Activated T-cell treated with anti-CD3 and anti-CD28 coated beads, Interleukin-2, amount 50 U/mL, for 72 hours (primary cell): ENCODE measurements around the gene MYMX. TPM values are rescaled to one million over a fixed set of nuclear protein-coding genes. Genes with fewer than 3 reads are reported as not detected.

Experiments
- ATAC-seq, 2 donors: fragments of 150-1000 bp; cut with Tn5 transposase; replicated peaks in 1 of 2; 2 replicates each; pipeline ENCODE4 v1.10.0; 2021; ENCODE audit warnings: moderate library complexity in 2 of 2, mild to moderate bottlenecking in 1 of 2
- DNase-seq, 2 donors: peaks; one replicate each; pipeline ENCODE4 v3.0.0; 2021 to 2022; ENCODE audit warnings: mixed read lengths in 1 of 2
- H3K27ac Mint-ChIP-seq: one replicate; pipeline ENCODE4 v1.8.0; 2022; ENCODE audit warnings: mild to moderate bottlenecking, moderate library complexity, mixed read lengths
- H3K27me3 Mint-ChIP-seq: one replicate; pipeline ENCODE4 v1.8.0; 2022; ENCODE audit warnings: low read depth, mixed read lengths
- H3K36me3 Mint-ChIP-seq, 2 donors: one replicate each; pipeline ENCODE4 v1.8.0; 2022; ENCODE audit warnings: mixed read lengths in 2 of 2, mild to moderate bottlenecking in 1 of 2; ENCODE audit not compliant: insufficient read depth in 2 of 2
- H3K4me1 Mint-ChIP-seq: one replicate; pipeline ENCODE4 v1.8.0; 2022; ENCODE audit warnings: low read depth, mixed read lengths
- H3K4me3 Mint-ChIP-seq, 2 donors: one replicate each; pipeline ENCODE4 v1.8.0; 2022; ENCODE audit warnings: mild to moderate bottlenecking in 2 of 2, mixed read lengths in 2 of 2, moderate library complexity in 2 of 2
- H3K9me3 Mint-ChIP-seq, 2 donors: one replicate each; pipeline ENCODE4 v1.8.0; 2022; ENCODE audit warnings: mixed read lengths in 2 of 2
- total RNA-seq, 2 donors: library from RNA; stranded (reverse); gene quantifications; one replicate each; pipeline ENCODE4 v1.2.3, GENCODE V29; 2022

MYMX gene
- total RNA-seq, 2 donors from 2014 or later = not detected

DNA sequence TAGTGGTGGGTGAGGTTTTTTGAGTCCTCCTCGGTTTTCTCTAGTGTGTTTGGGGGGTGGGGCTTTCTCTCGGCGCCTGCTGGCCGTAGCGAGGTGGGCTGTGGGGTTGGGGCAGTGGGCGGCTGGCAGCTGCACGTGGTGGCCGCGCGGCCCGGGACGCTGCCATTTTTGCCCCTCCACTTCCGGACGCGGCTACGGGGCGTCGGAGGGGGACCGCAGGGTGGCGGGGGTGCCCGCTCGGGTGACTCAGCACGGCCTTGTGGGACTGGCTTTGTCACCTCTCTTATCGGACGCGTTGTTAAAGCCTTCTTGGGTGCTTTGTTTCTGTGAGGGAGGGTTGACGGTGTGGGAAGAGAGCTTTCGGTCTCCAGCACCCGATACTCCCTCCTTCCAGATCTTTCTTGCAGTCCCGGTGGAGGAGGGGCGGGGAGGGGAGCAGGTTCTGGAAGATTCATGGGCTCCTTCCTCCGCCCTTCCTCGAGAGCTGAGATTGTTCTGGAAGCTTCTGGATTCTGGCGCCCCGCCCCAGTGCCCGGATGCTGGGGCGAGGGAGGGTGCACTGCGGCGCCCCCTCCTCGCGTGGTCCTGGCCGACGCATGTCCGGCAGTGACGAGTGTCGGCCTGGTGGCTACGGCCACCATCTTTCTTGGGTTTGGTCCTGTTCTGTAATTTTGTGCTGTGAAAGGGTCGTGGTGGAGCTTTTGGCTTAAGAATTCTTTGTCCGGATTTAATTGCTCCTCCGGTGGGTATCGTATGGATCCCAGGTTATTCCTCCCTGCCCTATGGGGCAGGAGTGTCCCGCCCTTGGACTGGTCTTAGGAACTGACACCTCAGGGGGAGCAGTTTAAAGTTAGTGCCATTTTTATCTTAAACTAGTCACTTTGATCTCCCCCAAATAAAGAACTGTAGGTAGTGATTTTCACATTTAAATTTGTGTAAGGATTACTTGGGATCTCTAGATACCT is 30.9 kb downstream of the MYMX start:
- no peaks in the 10 kb centered on the region for H3K27me3 Mint-ChIP-seq
- ATAC-seq (peak; percentile 64 to 66), DNase-seq (peak; percentile 92 to 94)
- no peaks in the 10 kb centered on the region for H3K9me3 Mint-ChIP-seq
- peak overlapping the region; percentile 97 for H3K4me3 Mint-ChIP-seq
- peak overlapping the region; percentile 87 for H3K27ac Mint-ChIP-seq
- peaks cover 57% of the 10 kb centered on the region for H3K4me1 Mint-ChIP-seq
- peaks cover 29 to 46% of the 10 kb centered on the region in 2 donors for H3K36me3 Mint-ChIP-seq

DNA sequence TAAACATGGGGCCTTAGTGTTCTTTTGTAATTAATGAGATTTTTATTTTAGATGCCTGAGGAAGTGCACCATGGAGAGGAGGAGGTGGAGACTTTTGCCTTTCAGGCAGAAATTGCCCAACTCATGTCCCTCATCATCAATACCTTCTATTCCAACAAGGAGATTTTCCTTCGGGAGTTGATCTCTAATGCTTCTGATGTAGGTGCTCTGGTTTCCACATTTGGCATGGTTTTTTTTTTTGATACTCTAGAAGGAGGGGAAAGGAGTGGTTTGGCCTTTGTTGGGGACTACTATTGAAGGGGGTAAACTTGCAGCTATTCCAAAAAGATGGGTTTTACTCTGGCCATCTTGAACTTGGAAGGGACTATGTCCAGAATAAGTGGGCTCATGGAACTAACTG is 31.9 kb downstream of the MYMX start:
- peak overlapping the region; percentile 97 for H3K4me3 Mint-ChIP-seq
- H3K9me3 Mint-ChIP-seq = no peaks in the 10 kb centered on the region
- H3K36me3 Mint-ChIP-seq = peaks cover 37 to 56% of the 10 kb centered on the region in 2 donors
- peak overlapping the region; percentile 87 for H3K27ac Mint-ChIP-seq
- H3K4me1 Mint-ChIP-seq = peaks cover 67% of the 10 kb centered on the region
- ATAC-seq (no peak), DNase-seq (no peak)
- no peaks in the 10 kb centered on the region for H3K27me3 Mint-ChIP-seq

DNA sequence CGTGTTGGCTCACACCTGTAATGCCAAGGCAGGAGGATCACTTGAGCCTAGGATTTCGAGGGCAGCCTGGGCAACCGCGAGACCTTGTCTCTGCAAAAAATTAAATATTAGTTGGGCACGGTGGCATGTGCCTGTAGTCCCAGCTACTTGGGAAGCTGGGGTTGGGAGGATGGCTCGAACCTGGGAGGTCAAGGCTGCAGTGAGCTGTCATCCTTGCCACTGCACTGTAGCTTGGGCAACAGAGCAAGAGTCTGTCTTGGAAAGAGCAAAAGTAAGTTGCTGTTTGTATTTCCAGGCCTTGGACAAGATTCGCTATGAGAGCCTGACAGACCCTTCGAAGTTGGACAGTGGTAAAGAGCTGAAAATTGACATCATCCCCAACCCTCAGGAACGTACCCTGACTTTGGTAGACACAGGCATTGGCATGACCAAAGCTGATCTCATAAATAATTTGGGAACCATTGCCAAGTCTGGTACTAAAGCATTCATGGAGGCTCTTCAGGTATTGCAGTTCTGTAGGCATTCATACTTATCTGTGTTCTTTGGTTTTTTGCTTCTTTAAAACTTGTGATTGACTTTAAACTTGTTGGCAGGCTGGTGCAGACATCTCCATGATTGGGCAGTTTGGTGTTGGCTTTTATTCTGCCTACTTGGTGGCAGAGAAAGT is 32.5 kb downstream of the MYMX start:
- Mint-ChIP-seq H3K4me3 (peak overlapping the region; percentile 97), H3K9me3 (no peaks in the 10 kb centered on the region), H3K4me1 (peaks cover 73% of the 10 kb centered on the region), H3K36me3 (peaks cover 38 to 58% of the 10 kb centered on the region in 2 donors), H3K27me3 (no peaks in the 10 kb centered on the region), H3K27ac (peak overlapping the region; percentile 87)
- ATAC-seq (no peak), DNase-seq (no peak)

DNA sequence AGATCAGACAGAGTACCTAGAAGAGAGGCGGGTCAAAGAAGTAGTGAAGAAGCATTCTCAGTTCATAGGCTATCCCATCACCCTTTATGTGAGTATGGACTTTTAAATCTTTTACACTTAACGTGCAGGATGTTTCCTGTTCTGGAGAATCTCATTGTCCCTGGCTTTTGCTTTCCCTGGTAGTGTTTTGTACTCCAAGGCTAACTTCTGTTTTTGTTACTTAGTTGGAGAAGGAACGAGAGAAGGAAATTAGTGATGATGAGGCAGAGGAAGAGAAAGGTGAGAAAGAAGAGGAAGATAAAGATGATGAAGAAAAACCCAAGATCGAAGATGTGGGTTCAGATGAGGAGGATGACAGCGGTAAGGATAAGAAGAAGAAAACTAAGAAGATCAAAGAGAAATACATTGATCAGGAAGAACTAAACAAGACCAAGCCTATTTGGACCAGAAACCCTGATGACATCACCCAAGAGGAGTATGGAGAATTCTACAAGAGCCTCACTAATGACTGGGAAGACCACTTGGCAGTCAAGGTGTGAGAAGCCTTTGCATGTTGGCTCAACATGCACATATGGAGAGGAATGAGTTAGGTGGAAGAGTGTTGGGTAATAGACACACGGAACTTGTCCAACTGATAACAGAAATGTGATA is 33.5 kb downstream of the MYMX start:
- ATAC-seq (no peak), DNase-seq (no peak)
- peak overlapping the region; percentile 87 for H3K27ac Mint-ChIP-seq
- peaks cover 38 to 58% of the 10 kb centered on the region in 2 donors for H3K36me3 Mint-ChIP-seq
- no peaks in the 10 kb centered on the region for H3K27me3 Mint-ChIP-seq
- no peaks in the 10 kb centered on the region for H3K9me3 Mint-ChIP-seq
- H3K4me1 Mint-ChIP-seq = peaks cover 74% of the 10 kb centered on the region
- peak overlapping the region; percentile 97 for H3K4me3 Mint-ChIP-seq

DNA sequence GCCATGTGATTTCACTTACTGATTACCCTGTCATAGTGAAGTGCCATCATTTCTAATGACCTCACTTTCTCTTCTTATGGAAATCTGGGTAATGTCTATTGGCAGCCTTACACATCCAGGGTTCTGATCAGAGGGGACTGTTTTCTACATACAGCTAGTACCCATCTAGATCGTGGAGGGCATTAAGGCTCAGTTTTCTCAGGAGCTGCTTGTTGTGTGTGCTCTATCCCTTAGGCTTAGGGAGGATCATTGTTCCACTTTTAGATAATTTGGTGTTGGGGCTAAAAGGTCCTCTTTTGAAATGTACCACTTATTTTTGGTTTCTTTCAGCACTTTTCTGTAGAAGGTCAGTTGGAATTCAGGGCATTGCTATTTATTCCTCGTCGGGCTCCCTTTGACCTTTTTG is 34.0 kb downstream of the MYMX start:
- ATAC-seq (no peak), DNase-seq (no peak)
- Mint-ChIP-seq H3K9me3 (no peaks in the 10 kb centered on the region), H3K4me3 (peak overlapping the region in 1 of 2 donors; percentile 97), H3K27me3 (no peaks in the 10 kb centered on the region), H3K36me3 (peaks cover 38 to 58% of the 10 kb centered on the region in 2 donors), H3K27ac (peak overlapping the region; percentile 87), H3K4me1 (peaks cover 74% of the 10 kb centered on the region)

DNA sequence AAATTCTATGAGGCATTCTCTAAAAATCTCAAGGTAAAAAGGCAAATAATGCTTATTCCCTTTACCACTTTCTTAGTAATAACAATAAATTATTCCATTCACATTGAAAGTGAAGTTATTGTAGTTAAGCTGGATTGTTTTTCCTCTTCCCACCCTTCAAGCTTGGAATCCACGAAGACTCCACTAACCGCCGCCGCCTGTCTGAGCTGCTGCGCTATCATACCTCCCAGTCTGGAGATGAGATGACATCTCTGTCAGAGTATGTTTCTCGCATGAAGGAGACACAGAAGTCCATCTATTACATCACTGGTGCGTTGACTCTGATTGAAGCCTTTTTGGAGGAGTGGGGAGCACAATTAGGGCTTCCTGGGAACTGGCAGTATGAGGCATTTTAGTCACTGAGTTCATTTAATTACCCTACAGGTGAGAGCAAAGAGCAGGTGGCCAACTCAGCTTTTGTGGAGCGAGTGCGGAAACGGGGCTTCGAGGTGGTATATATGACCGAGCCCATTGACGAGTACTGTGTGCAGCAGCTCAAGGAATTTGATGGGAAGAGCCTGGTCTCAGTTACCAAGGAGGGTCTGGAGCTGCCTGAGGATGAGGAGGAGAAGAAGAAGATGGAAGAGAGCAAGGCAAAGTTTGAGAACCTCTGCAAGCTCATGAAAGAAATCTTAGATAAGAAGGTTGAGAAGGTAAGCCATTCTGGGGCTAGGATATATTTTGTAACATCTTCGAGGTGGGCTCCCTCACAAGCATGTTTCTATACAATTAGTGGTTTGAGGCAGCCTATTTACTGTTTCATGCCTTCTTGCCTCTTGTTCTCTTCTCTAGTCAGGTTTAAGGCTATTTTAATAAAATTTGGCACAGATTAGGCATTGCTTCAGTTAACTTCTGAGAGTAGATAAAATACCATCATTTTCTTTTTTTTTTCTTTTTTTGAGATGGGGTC is 35.1 kb downstream of the MYMX start:
- Mint-ChIP-seq H3K9me3 (no peaks in the 10 kb centered on the region), H3K36me3 (peaks cover 36 to 58% of the 10 kb centered on the region in 2 donors), H3K4me1 (peaks cover 83% of the 10 kb centered on the region), H3K4me3 (peak overlapping the region; percentile 22 to 97), H3K27me3 (no peaks in the 10 kb centered on the region), H3K27ac (peak overlapping the region; percentile 87)
- ATAC-seq (no peak), DNase-seq (no peak)

DNA sequence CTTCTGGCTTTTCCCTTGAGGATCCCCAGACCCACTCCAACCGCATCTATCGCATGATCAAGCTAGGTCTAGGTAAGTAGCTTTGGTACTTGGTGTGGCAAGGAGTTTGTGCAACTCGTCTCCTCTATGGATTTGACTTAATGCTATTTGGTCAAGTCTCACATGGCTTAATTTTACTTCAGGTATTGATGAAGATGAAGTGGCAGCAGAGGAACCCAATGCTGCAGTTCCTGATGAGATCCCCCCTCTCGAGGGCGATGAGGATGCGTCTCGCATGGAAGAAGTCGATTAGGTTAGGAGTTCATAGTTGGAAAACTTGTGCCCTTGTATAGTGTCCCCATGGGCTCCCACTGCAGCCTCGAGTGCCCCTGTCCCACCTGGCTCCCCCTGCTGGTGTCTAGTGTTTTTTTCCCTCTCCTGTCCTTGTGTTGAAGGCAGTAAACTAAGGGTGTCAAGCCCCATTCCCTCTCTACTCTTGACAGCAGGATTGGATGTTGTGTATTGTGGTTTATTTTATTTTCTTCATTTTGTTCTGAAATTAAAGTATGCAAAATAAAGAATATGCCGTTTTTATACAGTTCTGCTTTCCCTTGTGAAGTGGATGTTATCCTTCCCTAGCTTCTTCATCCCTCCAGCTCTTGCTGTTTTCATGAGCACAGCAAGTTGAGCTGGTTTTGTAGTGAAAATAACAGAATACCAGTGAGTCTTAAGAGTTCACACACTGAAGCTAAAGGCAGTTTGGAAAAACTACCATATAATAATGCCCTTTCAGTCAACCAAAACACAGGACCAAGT is 36.8 kb downstream of the MYMX start:
- Mint-ChIP-seq H3K4me3 (peak overlapping the region; percentile 2 to 22), H3K4me1 (peaks cover 86% of the 10 kb centered on the region), H3K27ac (peak overlapping the region; percentile 87), H3K36me3 (peaks cover 34 to 51% of the 10 kb centered on the region in 2 donors), H3K27me3 (no peaks in the 10 kb centered on the region), H3K9me3 (no peaks in the 10 kb centered on the region)
- DNase-seq = peak; percentile 72 to 79
- no peak for ATAC-seq

DNA sequence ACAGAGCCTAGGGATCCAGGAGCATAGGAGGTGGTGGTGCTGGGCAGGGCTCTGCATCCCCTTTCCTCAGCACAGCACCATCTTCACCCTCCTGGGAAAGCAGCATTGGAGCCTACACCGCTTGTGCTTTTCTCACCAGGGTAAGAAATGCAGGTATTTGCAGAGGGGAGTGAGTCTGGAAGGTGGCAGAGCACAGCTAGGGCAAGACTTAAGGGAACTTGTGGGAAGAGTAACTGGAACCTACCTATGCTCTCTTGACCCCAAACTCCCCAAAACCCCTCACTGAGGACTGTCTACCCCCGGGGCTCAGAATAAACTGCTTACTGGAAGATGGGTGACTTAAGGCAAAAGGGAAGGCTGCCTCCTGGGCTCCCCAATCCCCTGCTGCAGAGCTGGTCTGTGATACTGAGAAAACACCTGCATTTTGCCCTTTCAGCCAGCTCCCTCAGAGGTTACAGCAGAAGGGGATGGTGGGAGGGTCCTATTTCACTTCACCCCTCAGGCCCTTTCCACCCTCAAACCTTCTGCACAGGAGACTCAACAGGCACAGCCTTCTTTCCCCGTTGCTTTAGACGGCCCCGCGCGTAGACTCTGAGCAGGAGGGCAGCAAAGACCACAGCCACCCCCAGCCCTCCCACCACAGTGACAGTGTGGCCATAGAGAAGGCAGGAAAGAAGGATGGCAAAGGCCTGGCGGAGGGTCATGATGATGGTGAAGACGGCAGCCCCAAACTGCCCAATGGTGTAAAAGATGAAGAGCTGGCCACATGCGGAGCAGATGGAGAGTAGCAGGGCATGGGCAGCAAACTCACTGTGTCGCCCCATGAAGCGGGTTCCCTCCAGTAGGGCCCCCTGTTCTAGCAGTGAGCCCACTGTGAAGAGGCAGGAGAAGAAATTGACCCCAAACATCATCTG is 37.7 kb downstream of the MYMX start:
- ATAC-seq = peak in 1 of 2 donors; percentile 8
- Mint-ChIP-seq H3K27me3 (no peaks in the 10 kb centered on the region), H3K9me3 (no peaks in the 10 kb centered on the region), H3K4me1 (peaks cover 81% of the 10 kb centered on the region), H3K36me3 (peaks cover 29 to 42% of the 10 kb centered on the region in 2 donors), H3K4me3 (peak overlapping the region; percentile 29 to 90), H3K27ac (peak overlapping the region; percentile 8)
- no peak for DNase-seq

DNA sequence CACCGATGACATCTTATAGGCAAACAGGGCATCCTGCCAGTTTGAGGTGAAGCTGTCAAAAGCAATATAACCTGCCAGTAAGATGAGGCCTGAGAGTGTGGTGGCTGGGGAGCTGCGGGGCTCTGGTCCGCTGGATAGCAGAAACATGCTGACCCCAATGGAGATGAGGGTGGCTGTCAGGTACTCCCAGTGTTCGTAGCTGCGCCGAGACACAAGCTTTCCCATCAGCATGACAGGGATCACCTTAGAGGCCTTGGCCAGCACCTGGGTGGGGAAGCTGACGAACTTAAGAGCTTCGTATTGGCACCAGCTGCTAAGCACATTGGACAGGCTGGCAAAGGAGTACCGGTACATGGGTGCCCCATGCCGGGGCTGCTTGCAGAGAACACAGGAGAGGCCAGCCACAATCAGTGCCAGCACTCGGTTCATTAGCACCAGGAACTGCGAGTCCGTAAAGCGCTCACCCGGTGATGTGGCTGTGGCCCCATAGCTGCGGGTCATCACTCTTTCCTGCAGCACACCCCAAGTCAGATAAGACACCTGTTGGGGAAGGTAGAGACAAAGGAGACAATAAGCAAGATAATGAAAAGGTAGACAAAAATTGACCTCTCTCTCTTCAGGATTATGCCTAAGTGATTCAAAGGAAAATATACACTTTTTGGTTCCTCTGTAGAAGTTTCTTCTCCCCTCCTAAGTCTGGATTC is 38.5 kb downstream of the MYMX start:
- Mint-ChIP-seq H3K9me3 (no peaks in the 10 kb centered on the region), H3K27ac (peak overlapping the region; percentile 91), H3K4me1 (peaks cover 73% of the 10 kb centered on the region), H3K27me3 (no peaks in the 10 kb centered on the region), H3K4me3 (peak overlapping the region; percentile 90 to 97), H3K36me3 (peaks cover 21 to 34% of the 10 kb centered on the region in 2 donors)
- ATAC-seq (peak in 1 of 2 donors; percentile 12), DNase-seq (peak in 1 of 2 donors; percentile 55)

DNA sequence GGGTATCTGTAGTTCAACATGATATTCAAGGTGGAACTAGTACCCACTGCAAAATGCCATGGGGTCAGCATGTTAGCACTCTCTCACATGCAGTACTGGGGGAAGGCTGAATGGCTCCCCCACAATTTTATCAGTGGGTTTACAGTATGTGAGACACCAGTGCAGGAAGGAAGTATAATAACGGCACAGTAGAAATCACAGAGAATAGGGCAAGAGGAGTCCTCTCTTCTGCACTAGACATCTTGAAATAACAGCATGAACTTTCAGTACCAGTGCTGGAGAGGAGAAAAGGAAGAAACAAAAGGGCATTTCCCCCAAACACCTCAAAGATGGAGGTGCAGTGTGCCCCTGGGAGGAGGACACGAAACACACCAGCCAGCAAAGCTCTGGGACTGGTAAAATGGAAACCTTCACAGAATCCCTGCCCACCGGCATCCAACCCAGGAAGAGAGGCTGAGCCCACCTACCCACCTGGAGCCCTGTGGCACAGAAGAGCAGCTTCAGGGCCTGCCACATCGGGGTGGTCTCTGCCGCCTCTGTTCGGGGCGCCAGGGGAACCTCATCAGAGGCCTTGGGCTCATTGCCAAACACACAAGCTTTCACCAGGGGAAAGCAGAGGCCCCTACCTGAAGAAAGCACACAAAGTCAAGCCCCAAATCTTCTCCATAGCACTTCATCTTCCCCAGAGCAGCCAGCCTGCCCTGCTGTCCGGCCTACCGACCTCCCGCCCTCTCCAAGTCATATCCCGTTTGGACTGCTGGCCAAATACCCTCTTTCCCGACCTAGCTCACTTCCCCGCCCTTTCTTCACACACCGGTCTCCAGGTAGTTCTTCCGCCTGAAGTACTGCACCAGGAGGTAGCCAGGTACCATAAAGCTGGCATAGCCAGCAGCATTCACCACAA is 39.4 kb downstream of the MYMX start:
- peaks cover 24 to 30% of the 10 kb centered on the region in 2 donors for H3K36me3 Mint-ChIP-seq
- H3K9me3 Mint-ChIP-seq = no peaks in the 10 kb centered on the region
- H3K4me1 Mint-ChIP-seq = peaks cover 69% of the 10 kb centered on the region
- DNase-seq = peak in 1 of 2 donors; percentile 56
- H3K4me3 Mint-ChIP-seq = peak overlapping the region; percentile 90 to 97
- peak; percentile 7 to 18 for ATAC-seq
- peak overlapping the region; percentile 91 for H3K27ac Mint-ChIP-seq
- H3K27me3 Mint-ChIP-seq = no peaks in the 10 kb centered on the region
